ENCODE results near the gene ADD3.

- TF ChIP-seq, protein P1, sequence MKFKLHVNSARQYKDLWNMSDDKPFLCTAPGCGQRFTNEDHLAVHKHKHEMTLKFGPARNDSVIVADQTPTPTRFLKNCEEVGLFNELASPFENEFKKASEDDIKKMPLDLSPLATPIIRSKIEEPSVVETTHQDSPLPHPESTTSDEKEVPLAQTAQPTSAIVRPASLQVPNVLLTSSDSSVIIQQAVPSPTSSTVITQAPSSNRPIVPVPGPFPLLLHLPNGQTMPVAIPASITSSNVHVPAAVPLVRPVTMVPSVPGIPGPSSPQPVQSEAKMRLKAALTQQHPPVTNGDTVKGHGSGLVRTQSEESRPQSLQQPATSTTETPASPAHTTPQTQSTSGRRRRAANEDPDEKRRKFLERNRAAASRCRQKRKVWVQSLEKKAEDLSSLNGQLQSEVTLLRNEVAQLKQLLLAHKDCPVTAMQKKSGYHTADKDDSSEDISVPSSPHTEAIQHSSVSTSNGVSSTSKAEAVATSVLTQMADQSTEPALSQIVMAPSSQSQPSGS (CRISPR knock-in tag; IDR thresholded peaks at IDR 0.05) = no peak
- TF ChIP-seq MTF2 (CRISPR knock-in tag; IDR thresholded peaks at IDR 0.05; ENCODE audit: borderline replicate concordance) (no peak), USF2 (IDR thresholded peaks at IDR 0.05; ENCODE audit: low read depth, low read length) (no peak), USF2 (CRISPR knock-in tag; IDR thresholded peaks at IDR 0.05; ENCODE audit: borderline replicate concordance) (no peak), ERF (CRISPR knock-in tag; IDR thresholded peaks at IDR 0.05) (no peak), TCF7L2 (IDR thresholded peaks at IDR 0.05; ENCODE audit: low read depth, low read length) (no peak), BHLHE40 (IDR thresholded peaks at IDR 0.05; ENCODE audit: low read length) (no peak), EEA1 (CRISPR knock-in tag; IDR thresholded peaks at IDR 0.05; ENCODE audit: borderline replicate concordance) (no peak), GABPA (IDR thresholded peaks at IDR 0.05; ENCODE audit: low read depth, low read length) (no peak), GABPA (CRISPR knock-in tag; IDR thresholded peaks at IDR 0.05; ENCODE audit: low read depth) (no peak), RFXANK (CRISPR knock-in tag; IDR thresholded peaks at IDR 0.05) (no peak), CCAR2 (optimal IDR thresholded peaks at IDR 0.05; ENCODE audit: low read depth, low read length) (no peak), FOSL1 (CRISPR knock-in tag; IDR thresholded peaks at IDR 0.05; ENCODE audit: borderline replicate concordance) (no peak)
Measured at GRCh38 chr10:110091830-110092229, 84.0 kb downstream of the ADD3 start.

All from HepG2 (cell line).